OCI-LY1 (cell line): ENCODE results near the gene SERGEF.

Source experiments
- H2AFZ ChIP-seq: fragments of 200-600 bp; sonication (generic), shearing (Covaris generic); 2 replicates; pipeline ENCODE4 v1.6.0; 2014; ENCODE audit warnings: antibody characterized with exemption, mild to moderate bottlenecking, low read length
- H3F3A ChIP-seq: fragments of 200-600 bp; sonication (generic), shearing (Covaris generic); 2 replicates; pipeline ENCODE4 v1.6.0; 2014; ENCODE audit warnings: mild to moderate bottlenecking, antibody characterized with exemption, low read length, moderate library complexity; ENCODE audit not compliant: insufficient read depth
- H3K27ac ChIP-seq: fragments of 200-600 bp; sonication (generic); 2 replicates; pipeline ENCODE4 v1.5.1; 2014; ENCODE audit warnings: low read length, mixed run types, mild to moderate bottlenecking, low read depth; ENCODE audit not compliant: poor library complexity, severe bottlenecking
- H3K27me3 ChIP-seq: fragments of 200-600 bp; sonication (generic); 2 replicates; pipeline ENCODE4 v1.6.0; 2014; ENCODE audit warnings: antibody characterized with exemption, mild to moderate bottlenecking, low read length, moderate library complexity; ENCODE audit not compliant: insufficient read depth
- H3K36me3 ChIP-seq: fragments of 200-600 bp; sonication (generic); 2 replicates; pipeline ENCODE4 v1.6.1; 2014; ENCODE audit warnings: mild to moderate bottlenecking, antibody characterized with exemption, low read length, moderate library complexity, mixed read lengths; ENCODE audit not compliant: insufficient read depth
- H3K4me1 ChIP-seq: fragments of 200-600 bp; sonication (generic); 2 replicates; pipeline ENCODE4 v1.5.1; 2014; ENCODE audit warnings: mild to moderate bottlenecking, low read length, moderate library complexity; ENCODE audit not compliant: insufficient read depth, severe bottlenecking
- H3K4me2 ChIP-seq: fragments of 200-600 bp; sonication (generic), shearing (Covaris generic); 2 replicates; pipeline ENCODE4 v1.6.1; 2014; ENCODE audit warnings: low read length
- H3K4me3 ChIP-seq: fragments of 200-600 bp; sonication (generic); 2 replicates; pipeline ENCODE4 v1.5.1; 2014; ENCODE audit warnings: low read length, low read depth, mild to moderate bottlenecking, mixed read lengths; ENCODE audit not compliant: poor library complexity, severe bottlenecking
- H3K79me2 ChIP-seq: fragments of 200-600 bp; shearing (Covaris generic); 2 replicates; pipeline ENCODE4 v1.6.1; 2016; ENCODE audit warnings: mixed run types, low read length, mixed read lengths; ENCODE audit not compliant: insufficient read depth
- H3K9ac ChIP-seq: fragments of 200-600 bp; sonication (generic), shearing (Covaris generic); 2 replicates; pipeline ENCODE4 v1.6.1; 2014; ENCODE audit warnings: mild to moderate bottlenecking, low read length, mixed read lengths
- H3K9me2 ChIP-seq: fragments of 200-600 bp; sonication (generic), shearing (Covaris generic); 2 replicates; pipeline ENCODE4 v1.6.1; 2014; ENCODE audit warnings: low read depth, mild to moderate bottlenecking, low read length, mixed read lengths
- H3K9me3 ChIP-seq: fragments of 200-600 bp; shearing (Covaris generic); 2 replicates; pipeline ENCODE4 v1.6.1; 2014; ENCODE audit warnings: low read length, mixed read lengths
- H4K20me1 ChIP-seq: fragments of 200-600 bp; sonication (generic), shearing (Covaris generic); 2 replicates; pipeline ENCODE4 v1.6.0; 2016; ENCODE audit warnings: mild to moderate bottlenecking, low read length; ENCODE audit not compliant: insufficient read depth
- EZH2 ChIP-seq: fragments of 200-600 bp; sonication (generic), shearing (Covaris generic); IDR thresholded peaks from 2 replicates; pipeline ENCODE4 v1.8.0; 2017; ENCODE audit warnings: borderline replicate concordance, mixed run types, mild to moderate bottlenecking, antibody characterized with exemption, low read length, moderate library complexity, mixed read lengths
- TF ChIP-seq, protein P1 (sequence below): fragments of 200-600 bp; sonication (generic), shearing (Covaris generic); IDR thresholded peaks from 2 replicates; pipeline ENCODE4 v1.5.1; 2017; ENCODE audit warnings: mild to moderate bottlenecking, antibody characterized with exemption, low read length, moderate library complexity, mixed read lengths

SERGEF gene

DNA sequence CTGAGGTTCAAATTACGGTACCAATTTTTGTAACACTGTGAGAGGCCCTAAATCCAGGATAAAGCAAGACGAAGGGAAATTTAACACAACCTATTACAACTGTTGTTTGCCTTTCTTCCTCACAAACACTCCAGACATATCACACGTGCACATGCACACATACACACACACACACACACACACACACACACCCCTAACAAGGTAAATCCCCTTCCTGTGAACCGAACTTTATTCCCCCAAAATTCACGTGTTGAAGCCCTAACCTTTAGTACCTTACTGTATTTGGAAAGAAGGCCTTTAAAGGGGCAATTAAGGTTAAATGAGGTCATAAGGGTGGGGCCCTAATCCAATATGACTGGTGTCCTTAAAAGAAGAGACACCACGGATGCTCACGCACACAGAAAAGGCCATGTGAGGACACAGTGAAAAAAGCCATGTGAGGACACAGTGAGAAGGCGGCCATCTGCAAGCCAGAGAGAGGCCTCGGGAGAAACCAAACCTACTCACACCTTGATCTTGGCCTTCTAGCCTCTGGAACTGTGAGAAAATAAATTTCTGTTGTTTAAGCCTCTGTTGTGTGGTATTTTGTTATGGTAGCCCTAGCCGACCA is 1.8 kb downstream of the SERGEF start:
- no peaks in the 10 kb centered on the region for H4K20me1 ChIP-seq
- H3F3A ChIP-seq = no peaks in the 10 kb centered on the region
- peaks cover 13% of the 10 kb centered on the region; the same call in 1 of the 2 replicates for H3K36me3 ChIP-seq
- peak overlapping the region; percentile 45 for H3K27ac ChIP-seq
- H3K4me2 ChIP-seq = peak overlapping the region; percentile 91
- no peaks in the 10 kb centered on the region for H3K9me3 ChIP-seq
- TF ChIP-seq EZH2 = no peak
- TF ChIP-seq, protein P1, sequence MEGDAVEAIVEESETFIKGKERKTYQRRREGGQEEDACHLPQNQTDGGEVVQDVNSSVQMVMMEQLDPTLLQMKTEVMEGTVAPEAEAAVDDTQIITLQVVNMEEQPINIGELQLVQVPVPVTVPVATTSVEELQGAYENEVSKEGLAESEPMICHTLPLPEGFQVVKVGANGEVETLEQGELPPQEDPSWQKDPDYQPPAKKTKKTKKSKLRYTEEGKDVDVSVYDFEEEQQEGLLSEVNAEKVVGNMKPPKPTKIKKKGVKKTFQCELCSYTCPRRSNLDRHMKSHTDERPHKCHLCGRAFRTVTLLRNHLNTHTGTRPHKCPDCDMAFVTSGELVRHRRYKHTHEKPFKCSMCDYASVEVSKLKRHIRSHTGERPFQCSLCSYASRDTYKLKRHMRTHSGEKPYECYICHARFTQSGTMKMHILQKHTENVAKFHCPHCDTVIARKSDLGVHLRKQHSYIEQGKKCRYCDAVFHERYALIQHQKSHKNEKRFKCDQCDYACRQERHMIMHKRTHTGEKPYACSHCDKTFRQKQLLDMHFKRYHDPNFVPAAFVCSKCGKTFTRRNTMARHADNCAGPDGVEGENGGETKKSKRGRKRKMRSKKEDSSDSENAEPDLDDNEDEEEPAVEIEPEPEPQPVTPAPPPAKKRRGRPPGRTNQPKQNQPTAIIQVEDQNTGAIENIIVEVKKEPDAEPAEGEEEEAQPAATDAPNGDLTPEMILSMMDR = no peak
- H3K79me2 ChIP-seq = no peaks in the 10 kb centered on the region
- H3K4me1 ChIP-seq = peaks cover 28% of the 10 kb centered on the region
- peak overlapping the region; percentile 77; the same call in 1 of the 2 replicates for H3K9ac ChIP-seq
- H2AFZ ChIP-seq = no peak overlapping the region
- no peaks in the 10 kb centered on the region for H3K27me3 ChIP-seq
- peak overlapping the region; percentile 78 for H3K4me3 ChIP-seq
- H3K9me2 ChIP-seq = no peaks in the 10 kb centered on the region

DNA sequence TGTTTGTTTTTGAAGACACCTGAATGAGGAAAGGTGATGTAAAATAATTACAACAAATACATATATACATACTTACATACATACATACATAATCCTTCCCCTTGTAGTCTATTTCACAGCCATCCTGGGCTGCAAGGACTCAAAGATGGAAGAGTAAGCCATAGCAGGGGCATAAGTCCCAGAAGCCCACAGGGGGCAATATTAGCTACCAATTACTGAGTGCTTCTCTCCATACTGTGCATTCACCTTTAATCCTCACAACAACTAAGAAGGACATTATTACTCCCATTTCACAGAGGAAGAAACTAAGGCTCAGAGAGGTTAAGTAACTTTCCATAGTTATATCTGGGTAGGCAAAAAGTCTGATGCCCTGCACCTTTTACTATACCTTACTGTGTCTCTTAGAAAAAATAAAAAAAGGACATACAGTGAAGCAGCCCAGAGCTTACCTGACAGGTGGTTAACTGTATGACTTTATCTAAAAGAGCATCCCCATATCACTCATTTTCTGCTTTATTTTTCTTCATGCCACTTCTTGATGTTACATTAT is 2.7 kb downstream of the SERGEF start:
- no peaks in the 10 kb centered on the region for H3K79me2 ChIP-seq
- H3K36me3 ChIP-seq = peaks cover 20% of the 10 kb centered on the region; the same call in 1 of the 2 replicates
- H3K4me3 ChIP-seq = no peak overlapping the region
- H3K27ac ChIP-seq = peak overlapping the region; percentile 45
- no peaks in the 10 kb centered on the region for H3K27me3 ChIP-seq
- H2AFZ ChIP-seq = no peak overlapping the region
- H3K9ac ChIP-seq = no peak overlapping the region
- no peaks in the 10 kb centered on the region for H3K9me2 ChIP-seq
- no peaks in the 10 kb centered on the region for H4K20me1 ChIP-seq
- no peaks in the 10 kb centered on the region for H3F3A ChIP-seq
- no peak for TF ChIP-seq EZH2
- TF ChIP-seq, protein P1 = peak; percentile 40; the same call in 1 of the 2 replicates
- H3K9me3 ChIP-seq = no peaks in the 10 kb centered on the region
- H3K4me1 ChIP-seq = peaks cover 28% of the 10 kb centered on the region
- no peak overlapping the region for H3K4me2 ChIP-seq

DNA sequence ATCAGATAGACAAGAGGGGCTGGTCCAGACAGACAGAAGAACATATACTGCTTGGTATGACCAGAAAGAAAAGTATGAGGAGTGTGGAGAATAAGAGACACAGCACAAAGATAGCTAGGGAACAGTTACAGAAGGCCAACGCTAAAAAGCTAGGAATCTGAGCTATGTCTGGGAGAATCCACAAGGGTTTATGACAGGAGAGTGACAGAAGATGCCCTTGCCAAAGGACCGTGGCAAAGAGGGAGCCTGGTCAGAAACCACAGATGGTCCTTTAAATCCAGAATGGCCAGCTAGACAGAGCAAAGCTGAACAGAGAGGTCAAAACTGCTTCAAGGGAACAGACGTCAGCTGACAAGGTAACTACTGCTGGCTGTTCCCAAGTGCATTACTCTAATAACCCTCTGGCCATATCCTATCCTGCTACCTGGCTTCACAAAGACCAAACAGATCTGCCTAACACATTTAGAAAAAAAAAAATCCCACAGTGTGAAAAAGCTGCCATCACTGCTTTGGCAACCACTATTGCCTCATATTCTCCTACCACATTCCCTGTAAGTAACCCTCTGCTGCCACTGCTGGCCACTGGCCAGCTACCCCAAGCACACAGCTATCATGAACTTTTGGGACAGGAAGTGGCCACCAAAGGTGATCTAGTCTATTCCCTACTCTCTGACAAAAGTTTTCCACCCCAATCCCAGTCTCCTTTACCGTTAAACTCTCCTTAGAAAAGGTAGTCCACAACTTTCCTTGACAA is 7.3 kb downstream of the SERGEF start:
- Histone ChIP-seq H3K9me3 (no peaks in the 10 kb centered on the region), H3K9me2 (no peaks in the 10 kb centered on the region), H3K27ac (no peak overlapping the region), H3F3A (no peaks in the 10 kb centered on the region), H2AFZ (no peak overlapping the region), H3K4me1 (peaks cover 1% of the 10 kb centered on the region), H3K4me3 (no peak overlapping the region), H3K36me3 (peaks cover 59% of the 10 kb centered on the region), H3K9ac (no peak overlapping the region), H3K27me3 (no peaks in the 10 kb centered on the region), H3K79me2 (no peaks in the 10 kb centered on the region), H3K4me2 (no peak overlapping the region), H4K20me1 (no peaks in the 10 kb centered on the region)
- TF ChIP-seq, protein P1 = no peak
- no peak for TF ChIP-seq EZH2
